Measurements from ENCODE around the gene GPRC6A.
"Not testable (repeated sequence)": the region's sequence is repeated elsewhere in the genome, so short reads cannot be mapped to it uniquely, and the experiment has no call there.

GPRC6A gene

GRCh38 chr6:116828983-116829382, at the start of gene GPRC6A:
TSS of gene GPRC6A (minus strand) at chr6:116829083. CDS start at chr6:116829013, 70 bp downstream.
- DNase-seq = no peak

- DNase-seq = no peak
These were observed 48.9 kb upstream of the GPRC6A start for GRCh38 chr6:116877743-116878142.

- no peak for DNase-seq
These were observed 48.0 kb upstream of the GPRC6A start, which contains the start of gene RFX6 for GRCh38 chr6:116876635-116877611. TSS of gene RFX6 (plus strand) at chr6:116877242. CDS start at chr6:116877276, 34 bp downstream.

- DNase-seq = no peak
These were observed 47.2 kb upstream of the GPRC6A start for GRCh38 chr6:116876107-116876506.

- no peak for DNase-seq
These were observed 43.9 kb upstream of the GPRC6A start for GRCh38 chr6:116872771-116873170.

GRCh38 chr6:116866281-116866871, 37.5 kb upstream of the GPRC6A start:
- DNase-seq = no peak

GRCh38 chr6:116859264-116859663, 30.4 kb upstream of the GPRC6A start:
- DNase-seq = no peak

- no peak for DNase-seq
These were observed 29.2 kb upstream of the GPRC6A start for GRCh38 chr6:116858060-116858459.

GRCh38 chr6:116847227-116847626, 18.3 kb upstream of the GPRC6A start:
- peak; percentile 40 for DNase-seq

- DNase-seq = no peak
These were observed 13.6 kb upstream of the GPRC6A start for GRCh38 chr6:116842459-116842858.

- DNase-seq = no peak
These were observed 11.2 kb upstream of the GPRC6A start for GRCh38 chr6:116840091-116840490.

GRCh38 chr6:116836606-116837342, 7.9 kb upstream of the GPRC6A start:
- DNase-seq = no peak

- not testable (repeated sequence) for DNase-seq
These were observed 5.6 kb upstream of the GPRC6A start for GRCh38 chr6:116834526-116834925.

GRCh38 chr6:116827561-116828240, 1.2 kb downstream of the GPRC6A start:
- DNase-seq = no peak

GRCh38 chr6:116816336-116816735, 12.5 kb downstream of the GPRC6A start:
- DNase-seq = not testable (repeated sequence)

- no peak for DNase-seq
These were observed 16.7 kb downstream of the GPRC6A start for GRCh38 chr6:116812051-116812650.

- DNase-seq = no peak
These were observed 26.9 kb downstream of the GPRC6A start for GRCh38 chr6:116801971-116802370.

- DNase-seq = no peak
These were observed 28.9 kb downstream of the GPRC6A start for GRCh38 chr6:116799945-116800344.

GRCh38 chr6:116797585-116797984, 31.3 kb downstream of the GPRC6A start:
- DNase-seq = no peak

GRCh38 chr6:116793224-116793623, 35.7 kb downstream of the GPRC6A start:
- DNase-seq = no peak

GRCh38 chr6:116783852-116784251, 45.0 kb downstream of the GPRC6A start:
- DNase-seq = no peak

- peak; percentile 4 for DNase-seq
These were observed 49.2 kb downstream of the GPRC6A start for GRCh38 chr6:116779573-116780164.
